Measurements from ENCODE around the gene GNB3.

DNA sequence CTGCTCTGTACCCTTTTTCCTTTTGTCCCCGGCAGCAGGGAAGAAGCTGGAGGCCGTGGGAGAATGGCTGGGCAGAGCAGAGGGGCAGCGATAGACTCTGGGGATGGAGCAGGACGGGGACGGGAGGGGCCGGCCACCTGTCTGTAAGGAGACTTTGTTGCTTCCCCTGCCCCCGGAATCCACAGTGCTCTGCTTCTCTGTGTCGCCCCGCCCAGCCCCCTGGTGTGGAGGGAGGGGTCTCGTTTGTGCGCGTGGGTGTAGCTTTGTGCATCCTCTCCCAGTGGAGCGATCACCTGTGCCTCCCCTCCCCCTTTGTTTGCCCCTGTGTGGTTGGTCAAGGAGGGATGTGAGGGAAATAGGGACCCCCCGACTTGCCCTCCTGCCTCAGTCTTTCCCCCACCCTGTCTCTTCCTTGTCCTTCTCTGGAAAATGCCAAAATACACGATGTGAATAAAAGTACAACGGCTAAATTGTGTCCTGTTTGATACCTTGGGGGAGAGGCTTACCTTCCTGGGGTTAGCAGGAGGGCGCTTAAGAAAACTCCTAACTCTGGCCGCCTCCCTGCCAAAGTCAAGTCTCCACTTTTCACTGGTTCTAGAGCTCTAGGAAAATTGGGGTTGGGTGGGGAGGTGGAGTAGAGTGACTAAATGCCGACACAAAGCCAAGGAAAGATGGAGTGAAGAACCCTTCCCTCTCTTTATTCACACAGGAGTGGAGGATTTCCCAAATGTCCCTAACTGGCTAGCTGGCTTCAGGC, 25.6 kb downstream of the GNB3 start:
- TF ChIP-seq ARNTL (CRISPR knock-in tag; IDR thresholded peaks at IDR 0.05; ENCODE audit: borderline replicate concordance, low read depth): no peak
- no peak for TF ChIP-seq ZNF70 (CRISPR knock-in tag; IDR thresholded peaks at IDR 0.05)
- TF ChIP-seq ZFP30 (CRISPR knock-in tag; IDR thresholded peaks at IDR 0.05): no peak
- no peak for TF ChIP-seq GLIS3 (CRISPR knock-in tag; IDR thresholded peaks at IDR 0.05)
- no peak for TF ChIP-seq BACH2 (CRISPR knock-in tag; IDR thresholded peaks at IDR 0.05; ENCODE audit: borderline replicate concordance)
- TF ChIP-seq OSR1 (CRISPR knock-in tag; IDR thresholded peaks at IDR 0.05): no peak
- TF ChIP-seq TOX (CRISPR knock-in tag; IDR thresholded peaks at IDR 0.05; ENCODE audit: borderline replicate concordance): no peak
- TF ChIP-seq, protein P1, sequence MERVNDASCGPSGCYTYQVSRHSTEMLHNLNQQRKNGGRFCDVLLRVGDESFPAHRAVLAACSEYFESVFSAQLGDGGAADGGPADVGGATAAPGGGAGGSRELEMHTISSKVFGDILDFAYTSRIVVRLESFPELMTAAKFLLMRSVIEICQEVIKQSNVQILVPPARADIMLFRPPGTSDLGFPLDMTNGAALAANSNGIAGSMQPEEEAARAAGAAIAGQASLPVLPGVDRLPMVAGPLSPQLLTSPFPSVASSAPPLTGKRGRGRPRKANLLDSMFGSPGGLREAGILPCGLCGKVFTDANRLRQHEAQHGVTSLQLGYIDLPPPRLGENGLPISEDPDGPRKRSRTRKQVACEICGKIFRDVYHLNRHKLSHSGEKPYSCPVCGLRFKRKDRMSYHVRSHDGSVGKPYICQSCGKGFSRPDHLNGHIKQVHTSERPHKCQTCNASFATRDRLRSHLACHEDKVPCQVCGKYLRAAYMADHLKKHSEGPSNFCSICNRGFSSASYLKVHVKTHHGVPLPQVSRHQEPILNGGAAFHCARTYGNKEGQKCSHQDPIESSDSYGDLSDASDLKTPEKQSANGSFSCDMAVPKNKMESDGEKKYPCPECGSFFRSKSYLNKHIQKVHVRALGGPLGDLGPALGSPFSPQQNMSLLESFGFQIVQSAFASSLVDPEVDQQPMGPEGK (CRISPR knock-in tag; IDR thresholded peaks at IDR 0.05; ENCODE audit: borderline replicate concordance): no peak
- TF ChIP-seq ZFP3 (CRISPR knock-in tag; IDR thresholded peaks at IDR 0.05): no peak
- no peak for TF ChIP-seq ZNF565 (CRISPR knock-in tag; conservative IDR thresholded peaks at IDR 0.05; ENCODE audit: low read depth)
- TF ChIP-seq, protein P2, sequence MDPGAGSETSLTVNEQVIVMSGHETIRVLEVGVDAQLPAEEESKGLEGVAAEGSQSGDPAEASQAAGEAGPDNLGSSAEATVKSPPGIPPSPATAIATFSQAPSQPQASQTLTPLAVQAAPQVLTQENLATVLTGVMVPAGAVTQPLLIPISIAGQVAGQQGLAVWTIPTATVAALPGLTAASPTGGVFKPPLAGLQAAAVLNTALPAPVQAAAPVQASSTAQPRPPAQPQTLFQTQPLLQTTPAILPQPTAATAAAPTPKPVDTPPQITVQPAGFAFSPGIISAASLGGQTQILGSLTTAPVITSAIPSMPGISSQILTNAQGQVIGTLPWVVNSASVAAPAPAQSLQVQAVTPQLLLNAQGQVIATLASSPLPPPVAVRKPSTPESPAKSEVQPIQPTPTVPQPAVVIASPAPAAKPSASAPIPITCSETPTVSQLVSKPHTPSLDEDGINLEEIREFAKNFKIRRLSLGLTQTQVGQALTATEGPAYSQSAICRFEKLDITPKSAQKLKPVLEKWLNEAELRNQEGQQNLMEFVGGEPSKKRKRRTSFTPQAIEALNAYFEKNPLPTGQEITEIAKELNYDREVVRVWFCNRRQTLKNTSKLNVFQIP (CRISPR knock-in tag; IDR thresholded peaks at IDR 0.05; ENCODE audit: borderline replicate concordance, low read depth): no peak
- TF ChIP-seq RARB (CRISPR knock-in tag; IDR thresholded peaks at IDR 0.05): no peak
- no peak for TF ChIP-seq TCF4 (CRISPR knock-in tag; IDR thresholded peaks at IDR 0.05; ENCODE audit: borderline replicate concordance)

All from SK-N-SH treated with all-trans-retinoic acid at 6 μM for 48 hours (cell line).